ENCODE measurements around the gene SLC7A4. TPM values are rescaled to one million over a fixed set of nuclear protein-coding genes. Genes with fewer than 3 reads are reported as not detected.

The SLC7A4 gene
- total and polyA plus RNA-seq, 10 of the 15 experiments (the other 5 are each of a cell fraction or from before 2014, with no cell fraction given) = 0.06 to 0.25 (median 0.14) TPM; not detected in 6

DNA sequence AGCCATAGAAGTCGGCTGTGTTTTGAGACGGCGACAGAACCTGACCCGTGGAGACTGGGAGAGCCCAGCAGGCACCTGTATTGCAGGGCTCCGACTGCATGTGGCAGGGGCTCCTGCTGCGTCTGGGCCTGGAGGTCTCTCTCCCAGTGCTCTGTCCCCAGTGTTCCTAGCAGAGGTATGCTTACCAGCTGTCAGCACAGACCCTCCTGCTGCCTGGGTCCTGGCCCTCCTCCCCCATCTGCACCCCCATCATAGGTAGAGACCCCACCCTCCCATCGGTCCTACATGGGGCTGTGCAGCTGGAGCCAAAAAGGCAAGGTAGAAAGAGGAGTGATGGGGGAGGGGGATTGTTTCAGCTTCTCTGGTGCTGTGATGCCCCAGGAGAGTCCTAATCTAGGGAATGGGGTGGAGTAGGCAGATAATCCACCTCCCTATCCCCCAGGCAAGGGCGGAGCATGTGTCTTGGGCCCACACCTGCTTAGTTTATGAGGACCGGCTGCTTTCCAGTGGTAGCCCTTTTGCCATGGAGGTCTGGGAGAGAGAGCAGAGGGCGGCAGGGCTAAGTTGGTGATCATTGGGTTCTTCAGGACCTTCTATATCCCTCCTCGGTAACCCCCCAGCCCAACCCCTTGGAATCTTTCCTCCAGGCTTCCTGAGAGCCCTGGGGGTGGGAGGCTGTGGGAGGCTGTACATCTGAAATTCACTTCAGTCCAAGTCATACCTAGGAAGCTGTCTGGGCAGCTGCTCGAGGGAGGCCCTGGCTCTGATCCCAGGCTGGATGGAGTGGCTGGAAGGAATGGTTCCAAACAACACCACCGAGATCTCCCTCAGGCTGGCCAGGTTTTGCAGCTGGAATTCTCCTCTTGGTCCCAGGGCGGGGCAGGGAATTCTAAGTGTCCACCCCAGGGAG, 5.3 kb downstream of the SLC7A4 start (continued):
- TF ChIP-seq, protein P1, sequence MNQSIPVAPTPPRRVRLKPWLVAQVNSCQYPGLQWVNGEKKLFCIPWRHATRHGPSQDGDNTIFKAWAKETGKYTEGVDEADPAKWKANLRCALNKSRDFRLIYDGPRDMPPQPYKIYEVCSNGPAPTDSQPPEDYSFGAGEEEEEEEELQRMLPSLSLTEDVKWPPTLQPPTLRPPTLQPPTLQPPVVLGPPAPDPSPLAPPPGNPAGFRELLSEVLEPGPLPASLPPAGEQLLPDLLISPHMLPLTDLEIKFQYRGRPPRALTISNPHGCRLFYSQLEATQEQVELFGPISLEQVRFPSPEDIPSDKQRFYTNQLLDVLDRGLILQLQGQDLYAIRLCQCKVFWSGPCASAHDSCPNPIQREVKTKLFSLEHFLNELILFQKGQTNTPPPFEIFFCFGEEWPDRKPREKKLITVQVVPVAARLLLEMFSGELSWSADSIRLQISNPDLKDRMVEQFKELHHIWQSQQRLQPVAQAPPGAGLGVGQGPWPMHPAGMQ (IDR thresholded peaks at IDR 0.05; ENCODE audit: borderline replicate concordance) = no peak
- no peak for TF ChIP-seq PBX3 (IDR thresholded peaks at IDR 0.05; ENCODE audit: insufficient replicate concordance, low read depth, low read length)

DNA sequence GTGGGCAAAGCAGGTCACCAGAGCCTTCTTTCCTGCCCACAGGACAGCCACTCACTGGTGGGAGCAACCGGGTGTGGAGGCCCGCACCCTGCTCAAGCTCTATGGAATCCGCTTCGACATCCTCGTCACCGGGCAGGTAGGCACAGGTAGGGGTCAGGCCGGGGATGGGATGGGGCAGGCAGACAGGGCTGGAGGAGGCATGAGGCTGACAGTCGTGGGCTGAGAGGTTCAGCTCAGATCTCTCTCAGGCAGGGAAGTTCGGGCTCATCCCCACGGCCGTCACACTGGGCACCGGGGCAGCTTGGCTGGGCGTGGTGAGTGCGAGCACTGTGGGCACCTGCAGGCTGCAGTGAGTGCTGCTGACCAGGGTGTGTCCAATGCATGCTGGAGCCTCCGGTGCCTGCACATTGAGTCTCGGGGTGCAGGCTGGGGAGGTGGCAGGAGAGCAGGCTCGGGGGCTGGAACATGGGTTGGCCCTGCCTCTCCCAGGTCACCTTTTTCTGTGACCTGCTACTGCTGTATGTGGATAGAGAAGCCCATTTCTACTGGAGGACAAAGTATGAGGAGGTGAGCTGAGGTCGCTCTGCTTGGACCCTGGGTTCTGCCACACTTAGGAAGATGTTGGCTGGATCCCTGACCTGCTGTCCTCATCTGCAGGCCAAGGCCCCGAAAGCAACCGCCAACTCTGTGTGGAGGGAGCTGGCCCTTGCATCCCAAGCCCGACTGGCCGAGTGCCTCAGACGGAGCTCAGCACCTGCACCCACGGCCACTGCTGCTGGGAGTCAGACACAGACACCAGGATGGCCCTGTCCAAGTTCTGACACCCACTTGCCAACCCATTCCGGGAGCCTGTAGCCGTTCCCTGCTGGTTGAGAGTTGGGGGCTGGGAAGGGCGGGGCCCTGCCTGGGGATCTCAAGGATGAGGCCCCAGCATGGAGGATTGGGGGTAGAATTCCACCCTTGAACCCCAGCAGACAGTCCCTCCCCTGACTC, 6.3 kb downstream of the SLC7A4 start:
- intact Hi-C loops (cut with micrococcal nuclease; ENCODE audit: unreplicated experiment) (no loop called here), in situ Hi-C loops (cut with MboI) (no loop called here)
- BruUV-seq (replicated peaks) = no TSS peak
- H3K79me2 ChIP-seq (ENCODE audit: control insufficient read depth, insufficient read depth, low read length) = no peaks in the 10 kb centered on the region
- ATAC-seq (no peak), FAIRE-seq (no peak), DNase-seq (ENCODE audit: low read depth, low spot score) (no peak)
- ChIA-PET SMC1A (ENCODE audit: uncharacterized antibody, unreplicated experiment) (no interaction called here), CTCF (no interaction called here), POLR2A (no interaction called here), RAD21 (ENCODE audit: unreplicated experiment) (no interaction called here)
- no peaks in the 10 kb centered on the region for H3K27me3 ChIP-seq (replicated peaks in 1 of 2; ENCODE audit: control insufficient read depth in 2 of 2, insufficient read depth in 2 of 2, low read length in 1 of 2)
- peaks cover 7% of the 10 kb centered on the region for H3K4me1 ChIP-seq (ENCODE audit: control insufficient read depth, insufficient read depth, low read length)
- no peak overlapping the region for H3K27ac ChIP-seq (ENCODE audit: control insufficient read depth, insufficient read depth)
- no peaks in the 10 kb centered on the region for H3K9me3 ChIP-seq (replicated peaks; ENCODE audit: control insufficient read depth, insufficient read depth, low read length)
- no peak overlapping the region for H3K9ac ChIP-seq (ENCODE audit: control insufficient read depth, insufficient read depth, low read length)
- TF ChIP-seq NBN (IDR thresholded peaks at IDR 0.05) (no peak), IRF4 (IDR thresholded peaks at IDR 0.05; ENCODE audit: low read depth, low read length) (no peak), FOXK2 (IDR thresholded peaks at IDR 0.05) (no peak), HDAC6 (IDR thresholded peaks at IDR 0.05; ENCODE audit: unreplicated experiment) (no peak), EGR1 (IDR thresholded peaks at IDR 0.05; ENCODE audit: borderline replicate concordance in 1 of 2, low read depth in 2 of 2, low read length in 2 of 2) (no peak)
- H3K4me3 ChIP-seq = no peak overlapping the region
- no peaks in the 10 kb centered on the region for H3K36me3 ChIP-seq (ENCODE audit: control insufficient read depth in 2 of 2, insufficient read depth in 2 of 2, low read length in 1 of 2)
- no peak overlapping the region for H3K4me2 ChIP-seq (ENCODE audit: control insufficient read depth, insufficient read depth)
- no peaks in the 10 kb centered on the region for H4K20me1 ChIP-seq (ENCODE audit: control insufficient read depth, insufficient read depth)
- no peak overlapping the region for H2AFZ ChIP-seq (ENCODE audit: control insufficient read depth, low read depth, low read length)
- 59% methylated on average over 27 of the region's 27 CpGs for WGBS (ENCODE audit: insufficient coverage, insufficient replicate concordance, low lambda C conversion rate, missing lambda C conversion rate)

Data from GM12878 (cell line).